Measurements from ENCODE around the gene C20orf204. TPM values are rescaled to one million over a fixed set of nuclear protein-coding genes. Genes with fewer than 3 reads are reported as not detected.

The C20orf204 gene
- total and polyA plus RNA-seq, 9 of the 15 experiments (the other 6 are each of a cell fraction or from before 2014, with no cell fraction given) = 0.11 to 1.1 (median 0.36) TPM; not detected in 2

GRCh38 chr20:64006902-64007301, 29.1 kb upstream of the C20orf204 start:
- H3K27ac ChIP-seq (ENCODE audit: extremely low read depth, low read depth, low read length) = no peak overlapping the region
- no peak overlapping the region for H3K4me3 ChIP-seq
- H3K9me3 ChIP-seq (replicated peaks; ENCODE audit: control insufficient read depth, insufficient read depth, low read depth, low read length) = peaks cover 6% of the 10 kb centered on the region
- DNase-seq (ENCODE audit: extremely low read depth in 1 of 4, low spot score in 3 of 4) (no peak), FAIRE-seq (no peak), ATAC-seq (no peak)
- no peaks in the 10 kb centered on the region for H3K27me3 ChIP-seq (ENCODE audit: control insufficient read depth in 2 of 2, insufficient read depth in 2 of 2, low read length in 2 of 2)
- peaks cover 79% of the 10 kb centered on the region for H3K36me3 ChIP-seq (ENCODE audit: control insufficient read depth, insufficient read depth, low read length)
- H3K4me2 ChIP-seq (ENCODE audit: insufficient read depth, low read length) = no peak overlapping the region
- H3K79me2 ChIP-seq (ENCODE audit: control insufficient read depth, insufficient read depth, low read length) = peaks cover 3% of the 10 kb centered on the region; the same call in 1 of the 3 replicates
- no peaks in the 10 kb centered on the region for H3K9me1 ChIP-seq (ENCODE audit: control insufficient read depth, insufficient read depth, low read length)
- POLR2A ChIA-PET = interaction anchor here (1.3 kb wide), 1 partner anchor 18 kb away, joined by 7 read pairs; no protein-coding TSS in a partner anchor
- no peak overlapping the region for H2AFZ ChIP-seq (ENCODE audit: low read depth, low read length)
- CTCF ChIA-PET (ENCODE audit: low intra/inter-chr PET ratio) = no interaction called here
- TF ChIP-seq ZNF143 (CRISPR knock-in tag; IDR thresholded peaks at IDR 0.05) = no peak
- TF ChIP-seq BHLHE40 (IDR thresholded peaks at IDR 0.05; ENCODE audit: low read length) = no peak
- no peak for TF ChIP-seq ZFPM2 (CRISPR knock-in tag; IDR thresholded peaks at IDR 0.05)
- TF ChIP-seq ZFP36 (IDR thresholded peaks at IDR 0.05; ENCODE audit: low read depth, low read length, partially characterized antibody) = no peak
- TF ChIP-seq ZBTB43 (CRISPR knock-in tag; IDR thresholded peaks at IDR 0.05) = no peak
- TF ChIP-seq ZBTB8A (IDR thresholded peaks at IDR 0.05; ENCODE audit: partially characterized antibody) = no peak
- TF ChIP-seq, protein P1, sequence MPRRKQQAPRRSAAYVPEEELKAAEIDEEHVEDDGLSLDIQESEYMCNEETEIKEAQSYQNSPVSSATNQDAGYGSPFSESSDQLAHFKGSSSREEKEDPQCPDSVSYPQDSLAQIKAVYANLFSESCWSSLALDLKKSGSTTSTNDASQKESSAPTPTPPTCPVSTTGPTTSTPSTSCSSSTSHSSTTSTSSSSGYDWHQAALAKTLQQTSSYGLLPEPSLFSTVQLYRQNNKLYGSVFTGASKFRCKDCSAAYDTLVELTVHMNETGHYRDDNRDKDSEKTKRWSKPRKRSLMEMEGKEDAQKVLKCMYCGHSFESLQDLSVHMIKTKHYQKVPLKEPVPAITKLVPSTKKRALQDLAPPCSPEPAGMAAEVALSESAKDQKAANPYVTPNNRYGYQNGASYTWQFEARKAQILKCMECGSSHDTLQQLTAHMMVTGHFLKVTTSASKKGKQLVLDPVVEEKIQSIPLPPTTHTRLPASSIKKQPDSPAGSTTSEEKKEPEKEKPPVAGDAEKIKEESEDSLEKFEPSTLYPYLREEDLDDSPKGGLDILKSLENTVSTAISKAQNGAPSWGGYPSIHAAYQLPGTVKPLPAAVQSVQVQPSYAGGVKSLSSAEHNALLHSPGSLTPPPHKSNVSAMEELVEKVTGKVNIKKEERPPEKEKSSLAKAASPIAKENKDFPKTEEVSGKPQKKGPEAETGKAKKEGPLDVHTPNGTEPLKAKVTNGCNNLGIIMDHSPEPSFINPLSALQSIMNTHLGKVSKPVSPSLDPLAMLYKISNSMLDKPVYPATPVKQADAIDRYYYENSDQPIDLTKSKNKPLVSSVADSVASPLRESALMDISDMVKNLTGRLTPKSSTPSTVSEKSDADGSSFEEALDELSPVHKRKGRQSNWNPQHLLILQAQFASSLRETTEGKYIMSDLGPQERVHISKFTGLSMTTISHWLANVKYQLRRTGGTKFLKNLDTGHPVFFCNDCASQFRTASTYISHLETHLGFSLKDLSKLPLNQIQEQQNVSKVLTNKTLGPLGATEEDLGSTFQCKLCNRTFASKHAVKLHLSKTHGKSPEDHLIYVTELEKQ (CRISPR knock-in tag; IDR thresholded peaks at IDR 0.05) = no peak
- TF ChIP-seq ZNF146 (CRISPR knock-in tag; IDR thresholded peaks at IDR 0.05; ENCODE audit: unreplicated experiment) = no peak
- no peak for TF ChIP-seq ASH1L (IDR thresholded peaks at IDR 0.05; ENCODE audit: borderline replicate concordance, low read depth, partially characterized antibody)
- TF ChIP-seq PYGO2 (tag; IDR thresholded peaks at IDR 0.05) = no peak
- in situ Hi-C loops (cut with MboI) (no loop called here), intact Hi-C loops (cut with micrococcal nuclease) (no loop called here)
- 93% methylated on average over 3 of the region's 3 CpGs for WGBS (ENCODE audit: insufficient coverage, low coverage, missing lambda C conversion rate)
- no peaks in the 10 kb centered on the region for H4K20me1 ChIP-seq (replicated peaks; ENCODE audit: control insufficient read depth, insufficient read depth, low read length)
- H3K9ac ChIP-seq (ENCODE audit: insufficient read depth in 1 of 2, low read depth in 2 of 2, low read length in 2 of 2) = no peak overlapping the region
- H3K4me1 ChIP-seq (replicated peaks in 1 of 2; ENCODE audit: control insufficient read depth in 2 of 2, insufficient read depth in 2 of 2, low read length in 2 of 2) = no peaks in the 10 kb centered on the region
- BruUV-seq (replicated peaks) = no TSS peak
